Trophoblast cell (in vitro differentiated cells and primary cell): ENCODE results near the gene FAM174B.
A peak's percentile ranks its signal among the peaks of the same experiment; 100 is the strongest.

ENCODE experiments used
- DNase-seq, 2 donors: peaks; one replicate each; pipeline ENCODE4 v3.0.0-alpha.2; 2016
- H2AFZ ChIP-seq: 2 replicates; pipeline ENCODE4 v1.6.1; 2013; ENCODE audit warnings: low read length, moderate library complexity, mild to moderate bottlenecking; ENCODE audit not compliant: insufficient read depth, poor library complexity
- H2AK5ac ChIP-seq: 2 replicates; pipeline ENCODE4 v1.6.1; 2013; ENCODE audit warnings: mild to moderate bottlenecking, low read length
- H2BK120ac ChIP-seq: 2 replicates; pipeline ENCODE4 v1.6.1; 2013; ENCODE audit warnings: low read length, mild to moderate bottlenecking, moderate library complexity; ENCODE audit not compliant: insufficient read depth, poor library complexity
- H2BK12ac ChIP-seq: 2 replicates; pipeline ENCODE4 v1.6.1; 2013; ENCODE audit warnings: mild to moderate bottlenecking, low read length, moderate library complexity
- H2BK5ac ChIP-seq: 2 replicates; pipeline ENCODE4 v1.6.1; 2013; ENCODE audit warnings: low read length, low read depth, moderate library complexity, mild to moderate bottlenecking; ENCODE audit not compliant: poor library complexity
- H3K14ac ChIP-seq: 2 replicates; pipeline ENCODE4 v1.6.1; 2013; ENCODE audit warnings: mild to moderate bottlenecking, low read length
- H3K18ac ChIP-seq: 2 replicates; pipeline ENCODE4 v1.6.1; 2013; ENCODE audit warnings: mild to moderate bottlenecking, low read length
- H3K23ac ChIP-seq: 2 replicates; pipeline ENCODE4 v1.6.1; 2013; ENCODE audit warnings: low read length
- H3K27ac ChIP-seq: 2 replicates; pipeline ENCODE4 v1.5.1; 2013; ENCODE audit warnings: low read depth, mild to moderate bottlenecking, inconsistent platforms, low read length, moderate library complexity
- H3K27me3 ChIP-seq: 2 replicates; pipeline ENCODE4 v1.6.1; 2013; ENCODE audit warnings: inconsistent platforms, mild to moderate bottlenecking, low read length, moderate library complexity; ENCODE audit not compliant: insufficient read depth
- H3K36me3 ChIP-seq, 2 experiments: 1 replicate in 1 of 2; 2 replicates in 1 of 2; pipeline ENCODE4 v1.6.1; 2013; ENCODE audit warnings: low read length in 2 of 2, mild to moderate bottlenecking in 2 of 2, moderate library complexity in 1 of 2; ENCODE audit not compliant: insufficient read depth in 2 of 2, control insufficient read depth in 1 of 2
- H3K4ac ChIP-seq: 2 replicates; pipeline ENCODE4 v1.6.1; 2013; ENCODE audit warnings: low read depth, mild to moderate bottlenecking, low read length, moderate library complexity
- H3K4me1 ChIP-seq, 2 experiments: 1 replicate in 1 of 2; 2 replicates in 1 of 2; pipeline ENCODE4 v1.6.1; 2013; ENCODE audit warnings: low read length in 2 of 2, mild to moderate bottlenecking in 2 of 2, moderate library complexity in 1 of 2; ENCODE audit not compliant: insufficient read depth in 2 of 2, control insufficient read depth in 1 of 2
- H3K4me2 ChIP-seq: 2 replicates; pipeline ENCODE4 v1.6.1; 2013; ENCODE audit warnings: inconsistent platforms, mild to moderate bottlenecking, low read length, moderate library complexity
- H3K4me3 ChIP-seq: 2 replicates; pipeline ENCODE4 v1.5.1; 2013; ENCODE audit warnings: mild to moderate bottlenecking, low read depth, low read length, inconsistent platforms
- H3K79me1 ChIP-seq: one replicate; pipeline ENCODE4 v1.6.1; 2013; ENCODE audit warnings: low read length
- H3K79me2 ChIP-seq: 2 replicates; pipeline ENCODE4 v1.6.1; 2013; ENCODE audit warnings: low read length, mild to moderate bottlenecking; ENCODE audit not compliant: control insufficient read depth, insufficient read depth, poor library complexity
- H3K9ac ChIP-seq: 2 replicates; pipeline ENCODE4 v1.6.1; 2013; ENCODE audit warnings: mild to moderate bottlenecking, low read length
- H3K9me3 ChIP-seq: 2 replicates; pipeline ENCODE4 v1.6.1; 2013; ENCODE audit warnings: low read depth, mild to moderate bottlenecking, control low read depth, inconsistent platforms, low read length; ENCODE audit not compliant: insufficient read depth
- H4K12ac ChIP-seq: 2 replicates; pipeline ENCODE4 v1.6.1; 2013; ENCODE audit warnings: low read depth, mild to moderate bottlenecking, low read length, moderate library complexity
- H4K8ac ChIP-seq: 2 replicates; pipeline ENCODE4 v1.6.1; 2013; ENCODE audit warnings: low read depth, mild to moderate bottlenecking, low read length, moderate library complexity
- H4K91ac ChIP-seq: one replicate; pipeline ENCODE4 v1.6.1; 2013; ENCODE audit warnings: low read depth, mild to moderate bottlenecking, low read length, moderate library complexity
- WGBS: extraction: QIAGEN DNeasy Blood & Tissue Kit; methylation state at CpG from one replicate; pipeline ENCODE4 v1.1.7; 2013; ENCODE audit warnings: missing lambda C conversion rate; ENCODE audit not compliant: insufficient read length, insufficient coverage; ENCODE audit errors: extremely low coverage; 5-methylcytosine and 5-hydroxymethylcytosine counted together

FAM174B gene

DNA sequence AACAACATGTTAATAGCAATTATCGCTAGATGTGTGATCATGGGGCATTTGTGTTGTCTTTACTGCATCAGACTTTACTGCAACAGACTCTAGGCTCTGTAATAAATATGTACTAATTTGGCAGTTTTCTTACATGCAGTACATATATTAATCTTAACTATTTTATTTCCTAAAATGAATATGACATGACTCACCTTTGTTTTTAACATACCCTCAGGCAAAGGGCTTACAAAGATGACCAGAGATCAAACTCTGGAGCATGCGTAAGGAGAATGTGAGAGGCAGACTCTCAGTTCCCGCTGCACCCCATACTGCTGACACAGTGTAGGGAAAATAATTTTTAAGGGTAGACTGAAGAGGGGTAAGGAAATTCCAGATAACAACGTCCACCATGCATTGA lies 7.2 kb upstream of the FAM174B start:
- no peaks in the 10 kb centered on the region for H3K36me3 ChIP-seq
- no peak overlapping the region for H3K23ac ChIP-seq
- H3K18ac ChIP-seq = no peak overlapping the region
- H2AFZ ChIP-seq = no peak overlapping the region
- H3K27ac ChIP-seq = no peak overlapping the region
- no peak overlapping the region for H3K9ac ChIP-seq
- H2AK5ac ChIP-seq = no peak overlapping the region
- no peak overlapping the region for H3K4me2 ChIP-seq
- no peaks in the 10 kb centered on the region for H3K9me3 ChIP-seq
- no peak overlapping the region for H3K14ac ChIP-seq
- H3K79me2 ChIP-seq = no peaks in the 10 kb centered on the region
- no peak overlapping the region for H4K8ac ChIP-seq
- peak overlapping the region; percentile 52 for H2BK12ac ChIP-seq
- no CpG with 5 or more reads among the region's 4 CpGs for WGBS
- no peak overlapping the region for H2BK120ac ChIP-seq
- peaks cover 1% of the 10 kb centered on the region for H3K79me1 ChIP-seq
- no peak overlapping the region for H2BK5ac ChIP-seq
- peak in 1 of 2 donors; percentile 40 for DNase-seq
- H3K4me3 ChIP-seq = no peak overlapping the region
- H3K27me3 ChIP-seq = no peaks in the 10 kb centered on the region
- no peak overlapping the region for H3K4ac ChIP-seq
- no peak overlapping the region for H4K12ac ChIP-seq
- no peak overlapping the region for H4K91ac ChIP-seq
- H3K4me1 ChIP-seq = peaks cover 4 to 5% of the 10 kb centered on the region in 2 experiments

DNA sequence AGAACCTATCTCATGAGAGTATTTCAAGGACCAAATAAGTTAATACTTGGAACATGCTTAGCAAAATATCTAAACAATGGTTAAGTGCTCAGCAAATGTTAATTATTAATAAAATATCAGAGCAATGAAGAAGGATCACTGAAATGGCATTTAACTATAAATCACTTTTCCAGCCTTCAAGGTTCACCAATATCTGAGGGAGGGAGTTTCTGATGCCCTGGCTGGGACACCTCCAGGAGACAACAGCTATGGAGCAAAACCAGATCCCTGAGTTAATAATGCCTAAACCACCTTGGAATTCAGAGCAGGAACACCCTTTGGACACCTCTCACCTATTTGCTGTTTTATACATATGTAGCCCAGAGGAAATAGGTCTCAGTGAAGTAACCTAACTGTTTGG lies 6.4 kb upstream of the FAM174B start:
- H3K9me3 ChIP-seq = no peaks in the 10 kb centered on the region
- DNase-seq = peak; percentile 21 to 45
- H2BK12ac ChIP-seq = no peak overlapping the region
- H3K4ac ChIP-seq = no peak overlapping the region
- H2BK120ac ChIP-seq = no peak overlapping the region
- no peak overlapping the region for H3K4me3 ChIP-seq
- no peak overlapping the region for H3K14ac ChIP-seq
- H3K36me3 ChIP-seq = no peaks in the 10 kb centered on the region
- H2BK5ac ChIP-seq = no peak overlapping the region
- H3K18ac ChIP-seq = no peak overlapping the region
- H3K79me2 ChIP-seq = no peaks in the 10 kb centered on the region
- peaks cover 4 to 5% of the 10 kb centered on the region in 2 experiments for H3K4me1 ChIP-seq
- H4K91ac ChIP-seq = no peak overlapping the region
- H4K12ac ChIP-seq = no peak overlapping the region
- no peak overlapping the region for H4K8ac ChIP-seq
- H3K27me3 ChIP-seq = no peaks in the 10 kb centered on the region
- H3K79me1 ChIP-seq = peaks cover 1% of the 10 kb centered on the region
- no peak overlapping the region for H3K4me2 ChIP-seq
- H3K27ac ChIP-seq = no peak overlapping the region
- H3K23ac ChIP-seq = no peak overlapping the region
- H2AK5ac ChIP-seq = no peak overlapping the region
- H3K9ac ChIP-seq = no peak overlapping the region
- no peak overlapping the region for H2AFZ ChIP-seq

DNA sequence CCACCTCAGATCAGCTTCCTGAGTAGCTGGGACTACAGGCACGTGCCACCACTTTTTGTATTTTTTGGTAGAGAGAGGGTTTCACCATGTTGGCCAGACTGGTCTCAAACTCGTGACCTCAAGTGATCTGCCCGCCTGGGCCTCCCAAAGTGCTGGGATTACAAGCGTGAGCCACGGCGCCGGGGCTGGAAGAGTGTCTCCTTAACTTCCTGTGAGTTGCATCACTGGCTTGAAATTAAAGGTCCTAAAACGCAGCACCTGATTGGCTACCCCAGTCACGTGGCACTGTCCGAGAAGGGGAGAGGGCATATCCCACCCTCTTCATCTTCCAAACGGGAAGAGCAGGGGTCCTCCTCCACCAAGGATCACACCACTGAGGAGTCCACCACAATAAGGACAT lies 5.5 kb upstream of the FAM174B start:
- Histone ChIP-seq H3K18ac (no peak overlapping the region), H3K36me3 (no peaks in the 10 kb centered on the region)

DNA sequence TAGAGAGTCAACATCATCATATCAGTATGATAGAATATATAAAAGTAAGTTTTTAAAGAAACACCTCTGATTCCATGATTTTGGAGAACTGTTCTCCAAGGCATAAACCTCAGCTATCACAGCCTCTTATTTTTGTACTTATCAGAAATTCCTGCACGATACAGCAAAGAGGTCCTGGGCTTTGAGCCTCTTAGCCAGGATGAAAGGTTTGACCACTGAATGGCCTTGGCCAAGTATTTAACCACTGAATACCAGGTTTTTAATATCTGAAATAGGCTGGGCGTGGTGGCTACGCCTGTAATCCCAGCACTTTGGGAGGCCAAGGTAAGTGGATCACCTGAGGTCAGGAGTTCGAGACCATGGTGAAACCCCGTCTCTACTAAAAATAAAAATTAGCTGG lies 1.9 kb upstream of the FAM174B start:
- H3K79me1 ChIP-seq = peaks cover 5% of the 10 kb centered on the region
- H2BK120ac ChIP-seq = no peak overlapping the region
- no peak overlapping the region for H3K4me2 ChIP-seq
- H2AK5ac ChIP-seq = no peak overlapping the region
- no peak overlapping the region for H3K18ac ChIP-seq
- no peaks in the 10 kb centered on the region for H3K36me3 ChIP-seq
- no peak overlapping the region for H4K91ac ChIP-seq
- no peak overlapping the region for H4K12ac ChIP-seq
- no peak overlapping the region for H4K8ac ChIP-seq
- H2BK12ac ChIP-seq = no peak overlapping the region
- H2BK5ac ChIP-seq = no peak overlapping the region
- no peak overlapping the region for H3K14ac ChIP-seq
- H2AFZ ChIP-seq = no peak overlapping the region
- no peak overlapping the region for H3K27ac ChIP-seq
- H3K9ac ChIP-seq = no peak overlapping the region
- H3K9me3 ChIP-seq = peaks cover 2% of the 10 kb centered on the region
- no peaks in the 10 kb centered on the region for H3K27me3 ChIP-seq
- DNase-seq = no peak
- H3K4me3 ChIP-seq = no peak overlapping the region
- no CpG with 5 or more reads among the region's 5 CpGs for WGBS
- no peak overlapping the region for H3K23ac ChIP-seq
- no peak overlapping the region for H3K4ac ChIP-seq
- H3K79me2 ChIP-seq = no peaks in the 10 kb centered on the region
- H3K4me1 ChIP-seq = peaks cover 11 to 14% of the 10 kb centered on the region in 2 experiments

More for the DNA sequence above, 5.5 kb upstream of the FAM174B start:
- no peaks in the 10 kb centered on the region for H3K79me2 ChIP-seq
- H3K4me3 ChIP-seq = no peak overlapping the region
- H3K9ac ChIP-seq = no peak overlapping the region
- no peak overlapping the region for H4K8ac ChIP-seq
- no CpG with 5 or more reads among the region's 11 CpGs for WGBS
- H2AFZ ChIP-seq = no peak overlapping the region
- no peak overlapping the region for H2BK12ac ChIP-seq
- peaks cover 1% of the 10 kb centered on the region for H3K79me1 ChIP-seq
- H2AK5ac ChIP-seq = no peak overlapping the region
- peaks cover 2% of the 10 kb centered on the region for H3K9me3 ChIP-seq
- peaks cover 4 to 5% of the 10 kb centered on the region in 2 experiments for H3K4me1 ChIP-seq
- H3K23ac ChIP-seq = no peak overlapping the region
- H3K27me3 ChIP-seq = no peaks in the 10 kb centered on the region
- H2BK120ac ChIP-seq = no peak overlapping the region
- no peak overlapping the region for H2BK5ac ChIP-seq
- H3K4me2 ChIP-seq = no peak overlapping the region
- no peak for DNase-seq
- no peak overlapping the region for H3K4ac ChIP-seq
- no peak overlapping the region for H3K14ac ChIP-seq
- no peak overlapping the region for H4K12ac ChIP-seq
- no peak overlapping the region for H4K91ac ChIP-seq
- no peak overlapping the region for H3K27ac ChIP-seq
